ENCODE results near the gene RPL21. TPM values are rescaled to one million over a fixed set of nuclear protein-coding genes. Genes with fewer than 3 reads are reported as not detected.

RPL21 gene
- total RNA-seq, 1 donor from 2014 or later = 1,112 TPM

DNA sequence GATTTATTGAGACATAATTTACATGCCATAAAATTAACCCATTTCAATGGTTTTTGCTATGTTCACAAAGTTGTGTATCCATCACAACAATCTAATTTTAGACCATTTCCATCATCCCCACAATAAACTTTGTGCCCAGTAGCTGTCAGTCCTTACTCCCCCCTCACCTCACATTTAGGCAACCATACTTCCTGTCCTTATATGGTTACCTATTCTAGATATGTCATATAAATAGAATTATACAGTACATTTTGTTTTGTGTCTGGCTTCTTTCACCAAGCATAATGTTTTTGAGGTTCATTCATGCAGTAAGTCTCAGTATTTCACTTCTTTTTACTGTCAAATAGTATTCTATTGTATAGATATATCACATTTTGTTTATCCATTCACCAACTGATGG, 23.2 kb upstream of the RPL21 start:
- H3K27ac Mint-ChIP-seq = no peak overlapping the region
- peaks cover 7% of the 10 kb centered on the region for H3K27me3 Mint-ChIP-seq (ENCODE audit: low read depth)
- no peaks in the 10 kb centered on the region for H3K4me1 Mint-ChIP-seq (ENCODE audit: low read depth)
- no peak for DNase-seq (ENCODE audit: low spot score)
- H3K36me3 Mint-ChIP-seq (ENCODE audit: low read depth) = no peaks in the 10 kb centered on the region
- H3K9me3 Mint-ChIP-seq = no peaks in the 10 kb centered on the region
- H3K4me3 Mint-ChIP-seq (ENCODE audit: low read depth) = no peak overlapping the region
- intact Hi-C loops (cut with micrococcal nuclease) = no loop called here

DNA sequence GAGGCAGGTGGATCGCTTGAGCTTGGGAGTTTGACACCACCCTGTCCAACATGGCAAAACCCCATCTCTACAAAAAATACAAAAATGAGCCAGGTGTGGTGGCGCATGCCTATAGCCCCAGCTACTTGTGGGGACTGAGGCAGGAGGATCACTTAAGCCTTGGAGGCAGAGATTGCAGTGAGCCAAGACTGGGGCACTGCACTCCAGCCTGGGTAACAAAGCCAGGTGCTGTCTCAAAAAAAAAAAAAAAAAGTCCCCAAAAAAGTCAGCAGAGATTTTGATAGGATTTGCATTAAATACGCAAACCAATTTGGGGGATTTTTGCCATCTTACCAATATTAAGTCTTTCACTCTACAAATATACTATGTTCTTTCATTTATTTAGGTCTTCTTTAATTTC, 21.7 kb upstream of the RPL21 start:
- Mint-ChIP-seq H3K27ac (no peak overlapping the region), H3K9me3 (no peaks in the 10 kb centered on the region), H3K4me3 (ENCODE audit: low read depth) (no peak overlapping the region), H3K27me3 (ENCODE audit: low read depth) (peaks cover 5% of the 10 kb centered on the region), H3K36me3 (ENCODE audit: low read depth) (no peaks in the 10 kb centered on the region), H3K4me1 (ENCODE audit: low read depth) (no peaks in the 10 kb centered on the region)
- DNase-seq (ENCODE audit: low spot score) = no peak
- intact Hi-C loops (cut with micrococcal nuclease) = no loop called here

DNA sequence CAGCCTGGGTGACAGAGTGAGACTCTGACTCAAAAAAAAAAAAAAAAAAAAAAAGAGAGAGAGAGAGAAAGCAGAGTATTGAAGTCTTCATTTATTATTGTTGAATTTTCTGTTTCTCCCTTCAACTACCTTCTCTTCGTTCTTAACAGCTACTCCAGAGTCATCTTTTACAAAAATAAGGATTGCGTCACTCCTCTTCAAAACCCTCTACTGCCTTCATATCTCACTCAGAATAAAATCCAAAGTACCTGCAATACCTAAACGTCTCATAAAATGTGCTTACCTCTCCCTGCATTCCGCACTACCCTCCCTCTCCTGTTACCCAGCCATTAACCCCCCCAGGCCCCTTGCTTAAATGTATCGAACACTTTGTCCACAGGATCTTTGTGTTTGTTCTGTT, 17.4 kb upstream of the RPL21 start:
- H3K36me3 Mint-ChIP-seq (ENCODE audit: low read depth) = no peaks in the 10 kb centered on the region
- intact Hi-C loops (cut with micrococcal nuclease) = no loop called here
- no peak for DNase-seq (ENCODE audit: low spot score)
- no peaks in the 10 kb centered on the region for H3K9me3 Mint-ChIP-seq
- no peak overlapping the region for H3K4me3 Mint-ChIP-seq (ENCODE audit: low read depth)
- H3K4me1 Mint-ChIP-seq (ENCODE audit: low read depth) = no peaks in the 10 kb centered on the region
- no peaks in the 10 kb centered on the region for H3K27me3 Mint-ChIP-seq (ENCODE audit: low read depth)
- H3K27ac Mint-ChIP-seq = no peak overlapping the region

DNA sequence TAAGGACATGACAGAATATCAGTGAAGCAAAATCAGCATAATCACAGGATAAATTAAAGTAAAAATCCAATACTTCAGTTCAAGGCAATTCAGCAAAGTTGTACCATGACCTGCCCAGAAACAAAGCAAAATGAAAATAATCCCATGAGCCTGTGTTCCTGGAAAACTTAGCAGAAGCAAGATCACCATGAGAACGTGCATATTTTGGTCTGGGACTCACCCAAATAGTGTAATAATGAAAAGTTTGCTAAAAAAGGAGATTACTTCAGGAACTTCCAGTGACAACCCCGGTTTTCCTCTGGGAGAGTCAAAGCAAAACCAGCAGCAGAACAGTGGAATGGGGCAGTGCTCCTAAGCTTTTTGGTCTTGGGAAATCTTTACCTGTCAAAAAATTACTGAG, 14.9 kb upstream of the RPL21 start:
- intact Hi-C loops (cut with micrococcal nuclease) = no loop called here
- Mint-ChIP-seq H3K4me3 (ENCODE audit: low read depth) (no peak overlapping the region), H3K27me3 (ENCODE audit: low read depth) (no peaks in the 10 kb centered on the region), H3K4me1 (ENCODE audit: low read depth) (no peaks in the 10 kb centered on the region), H3K9me3 (no peaks in the 10 kb centered on the region), H3K27ac (no peak overlapping the region), H3K36me3 (ENCODE audit: low read depth) (no peaks in the 10 kb centered on the region)
- no peak for DNase-seq (ENCODE audit: low spot score)

DNA sequence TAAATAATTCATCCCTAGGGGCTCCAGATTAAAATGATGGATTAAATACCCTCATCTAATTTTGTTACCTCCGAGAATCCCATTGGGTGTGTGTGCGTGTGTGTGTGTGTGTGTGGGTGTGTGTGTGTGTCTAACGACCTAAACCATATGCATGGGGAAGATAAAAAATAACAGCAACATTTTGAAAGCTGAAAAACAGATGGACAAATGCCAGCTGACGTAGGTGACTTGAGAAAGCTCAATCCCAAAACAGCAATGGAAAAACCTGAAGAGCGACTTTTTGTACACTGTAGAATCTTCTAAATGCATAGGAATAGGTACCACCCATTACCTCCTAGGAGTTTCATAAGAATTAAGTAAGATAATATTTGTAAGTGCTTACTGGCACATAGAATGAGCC, 8.7 kb upstream of the RPL21 start:
- intact Hi-C loops (cut with micrococcal nuclease) = no loop called here
- no peaks in the 10 kb centered on the region for H3K9me3 Mint-ChIP-seq
- no peaks in the 10 kb centered on the region for H3K27me3 Mint-ChIP-seq (ENCODE audit: low read depth)

DNA sequence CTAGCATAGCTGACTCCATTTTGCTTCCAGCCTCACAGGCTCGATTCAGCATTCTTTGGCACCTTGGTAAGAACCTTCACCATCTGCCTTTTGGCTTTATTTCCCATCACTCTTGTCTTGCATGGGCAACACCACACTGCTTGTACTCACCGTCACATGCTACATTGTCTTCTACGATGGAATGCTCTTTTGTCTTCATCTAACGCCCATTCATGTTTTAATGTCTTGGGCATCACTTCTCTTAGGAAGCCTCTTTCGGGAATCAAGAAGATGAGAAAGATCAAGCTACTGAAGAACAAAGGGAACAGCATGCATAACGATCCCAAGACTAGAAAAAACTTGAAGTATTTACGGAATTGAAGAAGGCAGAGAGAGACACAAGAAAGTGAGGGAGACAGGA, 5.7 kb upstream of the RPL21 start:
- H3K4me1 Mint-ChIP-seq (ENCODE audit: low read depth) = peaks cover 12% of the 10 kb centered on the region
- H3K4me3 Mint-ChIP-seq (ENCODE audit: low read depth) = no peak overlapping the region
- H3K27ac Mint-ChIP-seq = no peak overlapping the region
- H3K9me3 Mint-ChIP-seq = no peaks in the 10 kb centered on the region
- intact Hi-C loops (cut with micrococcal nuclease) = no loop called here
- no peak for DNase-seq (ENCODE audit: low spot score)
- no peaks in the 10 kb centered on the region for H3K27me3 Mint-ChIP-seq (ENCODE audit: low read depth)
- peaks cover 7% of the 10 kb centered on the region for H3K36me3 Mint-ChIP-seq (ENCODE audit: low read depth)

More for the DNA sequence above, 8.7 kb upstream of the RPL21 start:
- peaks cover 3% of the 10 kb centered on the region for H3K36me3 Mint-ChIP-seq (ENCODE audit: low read depth)
- H3K4me1 Mint-ChIP-seq (ENCODE audit: low read depth) = peaks cover 5% of the 10 kb centered on the region
- H3K4me3 Mint-ChIP-seq (ENCODE audit: low read depth) = no peak overlapping the region
- H3K27ac Mint-ChIP-seq = no peak overlapping the region
- no peak for DNase-seq (ENCODE audit: low spot score)

DNA sequence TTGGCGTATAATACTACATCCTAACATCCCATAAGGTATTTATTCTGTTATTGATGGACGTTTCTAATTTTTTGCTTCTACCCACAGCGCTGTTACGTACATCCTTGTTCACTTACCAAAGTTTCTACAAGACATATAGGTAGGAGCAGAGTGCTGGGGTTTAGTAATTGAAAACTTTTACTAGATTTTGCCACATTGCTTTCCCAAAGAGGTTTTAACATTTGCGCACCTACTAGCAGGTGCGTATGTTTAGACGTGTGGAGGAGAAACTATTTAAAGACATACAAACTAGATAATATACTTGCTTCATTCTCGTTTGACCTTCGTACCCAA, 559 bp upstream of the RPL21 start:
- peaks cover 54% of the 10 kb centered on the region for H3K36me3 Mint-ChIP-seq (ENCODE audit: low read depth)
- no peak for DNase-seq (ENCODE audit: low spot score)
- no peaks in the 10 kb centered on the region for H3K9me3 Mint-ChIP-seq
- peak overlapping the region; percentile 99 for H3K27ac Mint-ChIP-seq
- intact Hi-C loops (cut with micrococcal nuclease) = loop anchor here (1.0 to 10.0 kb wide), 6 partner anchors 48 to 372 kb away; partner anchors contain the start of genes LNX2 and POLR1D
- no peaks in the 10 kb centered on the region for H3K27me3 Mint-ChIP-seq (ENCODE audit: low read depth)
- H3K4me1 Mint-ChIP-seq (ENCODE audit: low read depth) = peaks cover 34% of the 10 kb centered on the region
- peak overlapping the region; percentile 98 for H3K4me3 Mint-ChIP-seq (ENCODE audit: low read depth)

DNA sequence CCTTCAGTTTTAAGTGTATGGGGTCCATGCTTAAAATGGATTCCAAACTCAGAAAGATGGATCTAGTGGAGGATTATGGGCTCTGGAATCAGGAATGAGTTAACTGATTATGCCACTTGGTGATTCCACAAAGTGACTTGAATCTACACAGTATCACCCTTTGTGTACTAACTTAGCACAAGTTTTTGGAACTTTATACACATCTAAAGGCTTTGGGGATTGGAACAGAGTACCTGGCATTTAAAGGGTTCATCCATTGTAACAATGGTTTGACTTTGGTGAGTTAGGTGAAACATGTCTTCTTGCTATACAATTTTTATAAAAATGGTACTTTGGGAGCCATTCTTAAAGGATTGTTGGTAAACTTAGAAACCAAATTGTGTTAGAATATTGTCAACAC, 1.1 kb downstream of the RPL21 start:
- Mint-ChIP-seq H3K36me3 (ENCODE audit: low read depth) (peaks cover 71% of the 10 kb centered on the region), H3K4me1 (ENCODE audit: low read depth) (peaks cover 34% of the 10 kb centered on the region), H3K4me3 (ENCODE audit: low read depth) (peak overlapping the region; percentile 98), H3K27me3 (ENCODE audit: low read depth) (no peaks in the 10 kb centered on the region), H3K27ac (peak overlapping the region; percentile 99), H3K9me3 (no peaks in the 10 kb centered on the region)
- intact Hi-C loops (cut with micrococcal nuclease) = loop anchor here (5.0 to 10.0 kb wide), 3 partner anchors 50 to 370 kb away; partner anchors contain the start of genes LNX2 and POLR1D
- DNase-seq (ENCODE audit: low spot score) = no peak

DNA sequence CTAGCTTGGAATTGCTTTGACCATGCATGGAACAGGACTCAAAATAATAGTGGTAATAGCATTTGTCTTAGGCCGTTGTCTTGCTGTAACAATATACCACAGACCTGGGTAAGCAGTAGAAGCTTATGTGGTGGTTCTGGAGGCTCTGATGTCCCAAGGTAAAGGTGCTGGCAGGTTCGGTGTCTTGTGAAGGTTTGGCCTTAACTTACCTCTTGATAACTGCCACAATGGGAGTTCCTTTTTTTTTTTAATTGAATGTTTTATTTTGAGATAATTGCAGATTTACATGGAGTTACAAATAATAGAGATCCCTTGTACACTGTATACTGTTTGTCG, 5.8 kb downstream of the RPL21 start:
- Mint-ChIP-seq H3K36me3 (ENCODE audit: low read depth) (peaks cover 96% of the 10 kb centered on the region), H3K4me1 (ENCODE audit: low read depth) (peaks cover 55% of the 10 kb centered on the region), H3K9me3 (no peaks in the 10 kb centered on the region), H3K4me3 (ENCODE audit: low read depth) (no peak overlapping the region), H3K27ac (no peak overlapping the region), H3K27me3 (ENCODE audit: low read depth) (no peaks in the 10 kb centered on the region)
- intact Hi-C loops (cut with micrococcal nuclease) = loop anchor here (10.0 kb wide), 1 partner anchor 212 kb away; no protein-coding TSS in a partner anchor
- no peak for DNase-seq (ENCODE audit: low spot score)

DNA sequence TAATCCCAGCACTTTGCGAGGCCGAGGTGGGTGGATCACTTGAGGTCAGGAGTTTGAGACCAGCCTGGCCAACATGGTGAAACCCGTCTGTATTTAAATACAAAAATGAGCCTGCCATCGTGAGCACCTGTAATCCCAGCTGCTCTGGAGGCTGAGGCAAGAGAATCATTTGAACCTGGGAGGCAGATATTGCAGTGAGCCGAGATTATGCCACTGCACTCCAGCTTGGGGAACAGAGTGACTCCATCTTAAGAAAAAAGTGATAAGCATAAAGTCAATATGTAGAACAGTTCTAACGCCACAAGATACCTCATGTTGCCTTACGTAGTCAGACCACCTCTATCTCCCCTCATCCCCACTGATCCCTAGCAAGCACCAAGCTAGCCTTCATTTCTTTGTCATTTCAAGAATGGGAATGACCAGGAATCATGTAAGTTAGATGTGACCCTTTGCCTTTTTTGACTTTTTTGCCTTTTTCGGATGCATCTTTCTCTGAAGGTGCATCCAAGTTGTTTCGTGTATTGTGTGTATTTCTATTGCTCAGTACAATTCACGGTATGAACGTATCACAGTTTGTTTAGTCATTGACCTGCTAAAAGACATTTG, 6.4 kb downstream of the RPL21 start:
- DNase-seq (ENCODE audit: low spot score) = no peak
- peaks cover 55% of the 10 kb centered on the region for H3K4me1 Mint-ChIP-seq (ENCODE audit: low read depth)
- H3K4me3 Mint-ChIP-seq (ENCODE audit: low read depth) = no peak overlapping the region
- H3K27ac Mint-ChIP-seq = no peak overlapping the region
- H3K9me3 Mint-ChIP-seq = no peaks in the 10 kb centered on the region
- H3K36me3 Mint-ChIP-seq (ENCODE audit: low read depth) = peaks cover 93% of the 10 kb centered on the region
- intact Hi-C loops (cut with micrococcal nuclease) = loop anchor here (10.0 kb wide), 1 partner anchor 213 kb away; no protein-coding TSS in a partner anchor
- no peaks in the 10 kb centered on the region for H3K27me3 Mint-ChIP-seq (ENCODE audit: low read depth)

DNA sequence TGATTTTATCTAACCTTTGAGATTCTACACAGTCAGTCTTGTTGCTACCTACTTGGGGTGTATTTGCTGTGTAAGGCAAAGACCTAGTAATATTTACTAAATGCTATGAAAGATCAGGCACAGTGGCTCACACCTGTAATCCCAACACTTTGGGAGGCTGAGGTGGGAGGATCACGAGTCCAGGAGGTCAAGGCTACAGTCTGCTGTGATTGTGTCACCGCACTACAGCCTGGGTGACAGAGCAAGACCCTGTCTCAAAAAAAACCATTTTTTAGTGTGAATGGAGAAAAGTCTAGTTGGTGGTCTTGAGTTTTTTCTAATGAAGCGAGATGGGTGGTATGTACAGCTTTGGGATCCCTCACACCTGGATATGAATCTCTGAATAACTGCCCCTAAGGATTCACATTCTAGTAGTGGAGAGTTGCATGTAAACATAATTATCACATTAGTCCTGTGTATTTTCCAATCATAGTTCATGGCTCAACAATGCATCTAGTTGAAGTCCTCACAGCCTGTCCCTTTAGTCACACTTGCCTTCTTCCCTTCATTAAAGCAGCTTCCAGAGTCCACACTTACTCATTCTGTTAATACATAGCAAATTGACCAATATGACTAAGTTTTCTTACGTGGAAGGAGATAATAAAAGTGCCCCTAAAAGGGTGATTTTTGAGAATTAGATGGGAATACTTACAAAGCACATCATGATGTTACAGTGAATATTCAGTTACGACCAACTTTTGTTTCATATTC, 7.5 kb downstream of the RPL21 start:
- Mint-ChIP-seq H3K4me3 (ENCODE audit: low read depth) (no peak overlapping the region), H3K27me3 (ENCODE audit: low read depth) (no peaks in the 10 kb centered on the region), H3K4me1 (ENCODE audit: low read depth) (peaks cover 44% of the 10 kb centered on the region), H3K9me3 (no peaks in the 10 kb centered on the region), H3K27ac (peak overlapping the region; percentile 48), H3K36me3 (ENCODE audit: low read depth) (peaks cover 85% of the 10 kb centered on the region)
- intact Hi-C loops (cut with micrococcal nuclease) = loop anchor here (10.0 kb wide), 1 partner anchor 214 kb away; no protein-coding TSS in a partner anchor
- no peak for DNase-seq (ENCODE audit: low spot score)

DNA sequence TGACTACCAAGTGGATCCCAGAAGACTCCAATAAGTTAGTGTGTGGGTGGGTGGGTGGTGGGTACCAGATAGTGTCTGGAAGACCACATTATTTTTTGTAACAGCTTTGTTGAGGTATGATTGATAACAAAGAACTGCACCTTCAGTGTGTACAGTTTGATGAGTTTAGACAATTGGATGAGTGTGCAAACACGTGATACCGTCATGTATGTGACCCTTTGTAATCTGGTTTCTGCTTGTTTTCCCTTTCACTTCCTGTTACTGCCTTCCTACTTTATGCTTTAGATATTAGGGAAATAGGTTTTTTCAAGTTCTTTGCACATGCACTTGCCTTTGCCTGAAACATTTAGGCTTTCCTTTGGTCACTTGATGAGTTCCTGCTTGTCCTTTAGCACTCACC, 8.5 kb downstream of the RPL21 start:
- peaks cover 39% of the 10 kb centered on the region for H3K4me1 Mint-ChIP-seq (ENCODE audit: low read depth)
- peak overlapping the region; percentile 80 for H3K27ac Mint-ChIP-seq
- peaks cover 75% of the 10 kb centered on the region for H3K36me3 Mint-ChIP-seq (ENCODE audit: low read depth)
- H3K27me3 Mint-ChIP-seq (ENCODE audit: low read depth) = no peaks in the 10 kb centered on the region
- H3K9me3 Mint-ChIP-seq = no peaks in the 10 kb centered on the region
- no peak for DNase-seq (ENCODE audit: low spot score)
- intact Hi-C loops (cut with micrococcal nuclease) = loop anchor here (5.0 to 10.0 kb wide), 2 partner anchors 92 to 215 kb away; no protein-coding TSS in a partner anchor
- H3K4me3 Mint-ChIP-seq (ENCODE audit: low read depth) = no peak overlapping the region

DNA sequence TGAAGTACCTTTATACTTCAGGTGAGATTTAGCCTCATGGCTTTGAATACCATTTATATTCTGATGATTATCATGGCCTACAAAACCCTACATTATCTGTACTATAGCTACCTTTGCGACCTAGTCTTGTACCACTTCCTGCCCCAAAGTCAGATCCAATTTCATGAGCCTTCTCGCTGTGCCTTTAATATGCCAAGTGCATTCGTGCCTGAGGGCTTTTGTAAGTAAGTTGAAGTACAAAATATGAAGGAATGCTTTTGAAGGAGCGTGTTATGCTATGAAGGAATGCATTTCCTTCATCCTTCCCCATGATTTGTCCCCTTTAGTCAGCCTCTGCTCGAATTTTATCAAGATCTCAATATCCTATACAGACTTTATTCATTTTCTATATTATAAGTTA, 10.0 kb downstream of the RPL21 start:
- Mint-ChIP-seq H3K27ac (peak overlapping the region; percentile 42), H3K4me3 (ENCODE audit: low read depth) (no peak overlapping the region), H3K36me3 (ENCODE audit: low read depth) (peaks cover 59% of the 10 kb centered on the region), H3K27me3 (ENCODE audit: low read depth) (no peaks in the 10 kb centered on the region), H3K4me1 (ENCODE audit: low read depth) (peaks cover 35% of the 10 kb centered on the region), H3K9me3 (no peaks in the 10 kb centered on the region)
- intact Hi-C loops (cut with micrococcal nuclease) = loop anchor here (5.0 kb wide), 1 partner anchor 91 kb away; no protein-coding TSS in a partner anchor
- DNase-seq (ENCODE audit: low spot score) = no peak

Data from activated T-helper 2 cell treated with anti-CD3 and anti-CD28 coated beads, Interferon-gamma antibody, Interleukin-2, Interleukin-4, amounts not matched to agents 10 μg/mL and 5 μg/mL and 100 μg/mL, durations not matched to agents 14 hours and 24 hours and 36 hours (primary cell).